Skin epidermis (tissue), 12 donors: ENCODE results near the gene GTPBP2.
A peak's percentile ranks its signal among the peaks of the same experiment; 100 is the strongest.

ENCODE experiments used
- H3K27ac ChIP-seq, 21 experiments: fragments of 200-600 bp; sonication (generic) in 11 of 21; one replicate each; pipeline ENCODE4 v1.5.0; 2020; ENCODE audit warnings: mild to moderate bottlenecking in 3 of 21, inconsistent platforms in 2 of 21, moderate library complexity in 2 of 21
- H3K4me3 ChIP-seq, 7 experiments: fragments of 200-600 bp; sonication (generic) in 2 of 7; one replicate each; pipeline ENCODE4 v1.5.0; 2020; ENCODE audit warnings: inconsistent platforms in 2 of 7, mild to moderate bottlenecking in 2 of 7, moderate library complexity in 1 of 7

Gene GTPBP2, protein sequence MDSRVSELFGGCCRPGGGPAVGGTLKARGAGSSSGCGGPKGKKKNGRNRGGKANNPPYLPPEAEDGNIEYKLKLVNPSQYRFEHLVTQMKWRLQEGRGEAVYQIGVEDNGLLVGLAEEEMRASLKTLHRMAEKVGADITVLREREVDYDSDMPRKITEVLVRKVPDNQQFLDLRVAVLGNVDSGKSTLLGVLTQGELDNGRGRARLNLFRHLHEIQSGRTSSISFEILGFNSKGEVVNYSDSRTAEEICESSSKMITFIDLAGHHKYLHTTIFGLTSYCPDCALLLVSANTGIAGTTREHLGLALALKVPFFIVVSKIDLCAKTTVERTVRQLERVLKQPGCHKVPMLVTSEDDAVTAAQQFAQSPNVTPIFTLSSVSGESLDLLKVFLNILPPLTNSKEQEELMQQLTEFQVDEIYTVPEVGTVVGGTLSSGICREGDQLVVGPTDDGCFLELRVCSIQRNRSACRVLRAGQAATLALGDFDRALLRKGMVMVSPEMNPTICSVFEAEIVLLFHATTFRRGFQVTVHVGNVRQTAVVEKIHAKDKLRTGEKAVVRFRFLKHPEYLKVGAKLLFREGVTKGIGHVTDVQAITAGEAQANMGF

DNA sequence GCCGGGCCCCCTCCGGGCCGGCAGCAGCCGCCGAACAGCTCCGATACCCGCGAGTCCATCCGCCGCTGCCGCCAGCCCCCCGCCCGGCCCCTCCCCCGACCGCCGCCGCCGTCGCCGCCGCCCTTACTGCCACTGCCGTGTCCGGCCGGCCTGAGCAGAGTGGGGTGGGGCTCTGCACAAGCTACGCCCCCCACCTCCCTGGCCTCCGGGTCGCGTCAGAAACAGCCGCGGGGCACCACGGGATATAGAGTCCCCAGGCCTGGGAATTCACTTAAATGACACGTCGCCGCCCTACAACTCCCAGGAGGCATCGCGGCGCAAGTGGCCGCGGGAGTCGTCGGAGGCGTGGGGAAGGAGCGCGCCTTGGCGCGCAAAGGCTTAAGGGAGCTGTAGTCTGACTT, at the start of gene GTPBP2:
TSS of gene GTPBP2 (minus strand) at position 161 of the 401 bp plus-strand sequence. CDS start at position 59, 102 bp downstream.
- H3K4me3 ChIP-seq = peak within 1 kb of the TSS; percentile 76 to 98 (median 92)

DNA sequence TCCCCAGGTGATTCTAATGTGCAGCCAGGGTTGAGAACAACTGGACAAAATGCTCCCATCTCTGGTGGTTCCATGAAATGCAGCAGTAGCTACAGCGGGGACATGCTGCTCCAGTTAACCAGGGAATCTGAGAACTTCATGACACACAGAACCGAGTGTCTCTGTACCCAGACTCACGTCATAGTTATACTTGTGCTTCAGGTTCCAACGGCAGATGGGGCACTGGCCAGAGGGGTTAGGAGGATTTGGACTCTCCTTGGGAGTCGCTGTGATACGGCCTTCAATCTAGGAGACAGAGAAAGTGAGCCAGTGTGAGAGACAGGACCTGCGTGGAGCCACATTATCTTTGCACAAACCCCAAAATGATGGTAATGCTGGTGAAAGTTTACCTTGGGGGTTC, 49.3 kb upstream of the GTPBP2 start:
- no peak overlapping the region for H3K27ac ChIP-seq
- H3K4me3 ChIP-seq = no peak overlapping the region

More for the DNA sequence above, at the start of gene GTPBP2:
- peak within 1 kb of the TSS; percentile 77 to 99 (median 97) for H3K27ac ChIP-seq

DNA sequence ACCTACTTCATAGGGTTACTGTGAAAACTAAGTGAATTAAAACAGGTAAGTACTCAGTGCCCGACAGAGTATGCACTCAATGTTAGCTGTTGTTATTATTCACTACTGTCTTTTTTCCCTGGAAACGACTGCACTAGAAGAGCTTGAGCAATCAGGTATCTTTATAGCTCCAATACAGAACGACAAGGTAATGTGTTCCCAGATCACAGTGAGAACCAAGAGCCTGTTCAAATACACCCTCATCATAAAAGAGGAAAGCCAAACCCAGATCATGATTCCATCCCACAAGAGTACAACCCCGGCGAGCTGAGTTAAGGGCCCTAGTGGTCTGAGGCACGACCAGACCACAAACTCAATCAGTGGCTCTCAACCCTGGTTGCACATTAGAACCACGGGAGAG, 48.7 kb upstream of the GTPBP2 start:
- no peak overlapping the region for H3K27ac ChIP-seq

DNA sequence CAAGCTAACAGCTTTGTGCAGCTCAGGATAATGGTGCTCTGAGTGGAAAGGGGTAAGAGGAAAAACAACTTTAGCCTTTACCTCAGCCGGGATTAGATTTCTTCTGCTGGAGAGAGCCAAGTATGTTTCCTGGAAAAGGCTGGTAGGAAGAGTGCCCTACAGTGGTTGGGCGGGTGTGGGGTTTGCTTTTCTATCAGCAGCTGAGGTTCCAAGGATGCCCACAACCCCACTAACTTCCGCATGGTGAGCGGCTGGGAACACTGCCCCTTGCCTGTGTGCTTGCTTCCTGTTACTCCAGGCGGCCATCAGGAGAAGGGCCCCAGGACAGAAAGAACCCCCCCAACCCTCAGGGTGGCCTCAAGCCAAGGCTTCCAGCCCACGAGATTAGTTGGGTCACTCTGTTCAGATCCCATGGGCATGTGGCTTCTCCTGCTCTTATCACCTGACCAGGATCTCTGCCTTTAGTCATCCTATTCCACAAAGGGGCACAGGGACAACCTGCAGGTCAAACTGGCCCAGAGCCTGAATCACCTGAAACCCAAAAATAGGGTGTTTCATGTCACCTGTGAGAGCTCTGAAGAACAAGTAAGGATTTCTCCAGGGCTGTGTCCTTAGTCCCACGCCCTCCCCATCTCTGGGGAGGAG, 48.0 kb upstream of the GTPBP2 start:
- no peak overlapping the region for H3K4me3 ChIP-seq
- no peak overlapping the region for H3K27ac ChIP-seq

More for the DNA sequence above, 48.7 kb upstream of the GTPBP2 start:
- no peak overlapping the region for H3K4me3 ChIP-seq

DNA sequence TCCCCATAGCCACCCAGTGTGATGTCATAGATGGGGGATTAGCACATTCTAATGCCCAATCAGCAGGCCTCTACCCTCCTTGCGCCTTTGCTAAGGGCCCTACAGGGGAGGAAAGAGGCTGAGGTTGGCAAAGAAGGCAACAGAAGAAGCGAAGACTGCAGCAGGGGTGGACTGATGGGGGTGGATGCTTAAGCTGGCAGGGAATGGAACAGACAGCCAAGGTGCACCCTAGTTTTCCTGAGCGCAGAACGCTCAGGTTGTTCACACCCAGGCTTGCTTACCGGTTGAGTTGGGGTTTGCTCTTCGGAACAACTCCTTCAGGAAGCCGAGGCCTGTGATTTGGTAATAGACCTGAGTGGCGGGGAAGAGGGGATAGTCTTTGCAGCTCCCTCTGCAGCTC, 45.9 kb upstream of the GTPBP2 start:
- no peak overlapping the region for H3K4me3 ChIP-seq
- no peak overlapping the region for H3K27ac ChIP-seq

DNA sequence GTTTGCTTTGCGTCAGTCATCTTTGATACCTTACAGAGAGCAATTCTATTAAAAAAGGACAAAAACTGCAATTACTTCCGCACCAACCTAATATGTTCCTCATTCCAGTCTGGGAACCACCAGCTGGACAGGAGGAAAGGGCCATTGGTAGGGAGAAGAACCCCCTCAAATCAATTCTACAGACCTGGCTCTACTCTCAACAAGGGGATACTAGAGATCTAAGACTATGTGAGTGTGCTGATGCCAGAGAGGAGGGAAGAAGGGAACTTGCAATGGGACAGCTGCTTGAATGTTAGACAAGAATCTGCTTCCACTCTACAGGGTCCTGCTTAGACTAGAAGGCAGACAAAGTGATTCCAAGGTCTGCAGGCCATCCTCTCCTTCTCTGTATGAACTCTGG, 45.2 kb upstream of the GTPBP2 start:
- H3K4me3 ChIP-seq = no peak overlapping the region
- H3K27ac ChIP-seq = no peak overlapping the region

DNA sequence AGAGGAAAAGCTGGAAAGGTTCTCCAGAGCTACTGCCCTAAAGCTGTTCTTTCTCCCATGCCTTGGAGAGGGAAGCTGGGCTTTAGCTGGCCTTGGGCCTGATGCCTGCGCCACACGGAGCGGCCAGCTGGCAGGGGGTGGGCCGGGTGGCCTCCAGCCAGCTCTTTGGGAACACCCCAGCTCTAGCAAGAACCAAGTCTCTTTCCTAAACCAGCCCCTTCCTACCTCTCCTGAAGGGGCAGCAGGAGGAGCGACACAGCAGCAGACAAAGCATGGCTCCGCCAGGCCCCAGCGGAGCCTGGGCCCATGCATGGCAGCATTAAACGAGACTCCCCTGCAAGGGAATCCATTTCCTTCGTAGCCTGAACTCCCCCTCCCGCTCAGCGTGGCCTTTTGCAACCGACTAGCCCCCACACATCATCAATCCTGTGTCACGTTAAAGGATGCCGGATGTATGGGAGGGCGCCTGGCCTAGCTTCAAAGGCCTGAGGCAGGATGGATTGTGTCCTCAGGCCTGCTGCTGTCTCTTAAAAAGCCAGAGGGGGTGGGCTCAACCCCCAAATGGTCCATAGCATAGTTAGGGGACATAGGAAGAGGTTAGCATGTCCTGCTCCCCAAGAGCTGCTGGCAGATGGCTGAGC, 44.5 kb upstream of the GTPBP2 start:
- H3K27ac ChIP-seq = peak overlapping the region in 1 of 21 experiments; percentile 60
- no peak overlapping the region for H3K4me3 ChIP-seq

DNA sequence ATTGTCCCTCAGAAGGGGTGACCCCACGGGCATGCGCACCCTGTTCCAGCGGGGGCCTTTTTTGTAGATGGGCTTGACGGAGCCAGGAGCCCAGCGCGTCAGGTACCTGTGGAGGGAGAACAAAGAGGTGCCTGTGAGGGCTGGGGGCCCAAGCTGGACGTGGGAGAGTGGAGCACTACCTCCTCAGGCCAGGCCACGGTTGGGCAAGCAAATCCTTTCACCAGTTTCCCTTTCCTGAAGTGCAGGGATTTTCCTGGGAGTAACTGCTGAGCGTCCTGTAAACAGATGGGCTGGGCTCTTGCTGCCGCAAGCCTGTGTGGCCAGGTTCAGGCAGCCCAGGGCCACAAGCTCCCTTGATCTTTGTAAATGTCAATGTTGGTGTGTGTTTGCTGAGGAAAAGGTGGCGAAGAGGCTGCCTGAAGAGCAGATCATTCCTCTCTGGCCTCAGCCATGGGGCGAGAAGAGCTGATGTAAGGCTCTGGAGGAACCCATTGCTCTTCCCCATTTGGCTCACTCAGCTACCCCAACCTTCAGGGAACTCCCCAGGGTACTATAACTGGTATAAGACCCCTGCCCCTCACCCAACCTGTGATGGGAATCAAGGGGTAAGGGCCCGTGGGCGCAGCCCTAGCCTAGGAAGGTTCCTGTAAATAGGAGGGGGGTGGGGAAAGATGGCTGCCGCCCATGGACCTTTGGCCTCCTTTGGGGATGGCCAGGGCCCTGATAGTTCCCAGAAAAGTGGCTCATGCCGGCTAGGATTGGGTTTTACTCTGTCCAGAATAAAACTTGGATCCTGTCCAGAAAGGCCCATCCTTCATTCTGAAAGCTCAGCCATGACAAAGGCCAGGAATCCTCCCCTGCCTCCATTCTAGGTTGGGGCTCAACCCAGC, 43.0 kb upstream of the GTPBP2 start:
- H3K27ac ChIP-seq = peak overlapping the region in 5 of 21 experiments; percentile 19 to 60 (median 37)
- no peak overlapping the region for H3K4me3 ChIP-seq

DNA sequence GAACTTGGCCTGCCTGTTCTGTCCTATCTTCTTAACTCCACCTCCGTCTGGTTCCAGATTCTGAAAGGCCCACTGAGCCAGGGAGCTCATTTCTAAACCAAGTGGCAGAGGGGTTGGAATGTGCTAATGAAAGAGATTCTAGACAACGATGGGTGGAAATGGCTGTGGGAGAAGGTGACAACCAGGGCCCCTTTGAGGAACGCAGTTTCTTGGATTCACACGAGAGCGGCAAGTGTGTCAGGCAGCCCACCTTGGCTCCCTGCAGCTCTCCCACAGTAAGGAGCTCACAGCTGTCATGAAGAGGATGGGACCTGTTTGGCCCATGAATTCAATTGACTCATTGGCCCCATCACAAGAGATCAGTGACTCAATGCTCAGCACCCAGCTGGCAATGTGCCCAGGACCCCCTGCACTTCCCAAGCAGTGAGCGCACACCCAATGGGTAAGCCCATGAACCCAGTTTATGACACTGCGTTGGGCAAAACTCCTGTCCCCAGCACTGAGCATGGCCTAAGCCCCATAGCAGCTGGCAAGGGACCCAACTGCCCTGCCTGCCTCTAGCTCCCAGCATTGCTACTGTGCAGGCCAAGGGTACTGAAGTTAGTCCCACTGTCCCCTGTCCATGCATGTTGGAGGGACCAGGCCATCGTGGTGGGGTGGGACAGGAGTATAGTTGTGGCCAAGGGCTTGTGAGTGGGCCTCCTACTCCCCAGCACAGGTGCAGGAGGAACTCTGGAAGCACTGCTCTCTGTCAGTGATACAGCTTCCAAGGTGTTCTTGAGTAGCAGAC, 42.1 kb upstream of the GTPBP2 start:
- Histone ChIP-seq H3K27ac (peak overlapping the region in 7 of 21 experiments; percentile 1 to 78 (median 63)), H3K4me3 (no peak overlapping the region)

DNA sequence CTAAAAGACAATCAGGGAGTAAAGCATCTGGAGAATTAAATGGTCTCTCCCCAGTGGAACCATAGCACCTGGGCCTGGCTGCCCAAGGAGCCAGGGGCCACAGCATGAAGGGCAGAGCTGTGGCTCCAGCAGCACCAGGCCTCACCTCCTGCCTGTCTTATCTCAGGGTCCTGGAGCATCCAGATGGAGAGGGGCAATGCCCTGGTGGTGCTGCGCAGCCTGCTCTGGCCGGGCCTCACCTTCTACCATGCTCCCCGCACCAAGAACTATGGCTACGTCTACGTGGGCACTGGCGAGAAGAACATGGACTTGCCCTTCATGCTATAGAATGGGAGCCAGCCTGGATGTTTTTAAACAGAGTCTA, 41.5 kb upstream of the GTPBP2 start:
- Histone ChIP-seq H3K27ac (peak overlapping the region in 8 of 21 experiments; percentile 1 to 78 (median 64)), H3K4me3 (no peak overlapping the region)

DNA sequence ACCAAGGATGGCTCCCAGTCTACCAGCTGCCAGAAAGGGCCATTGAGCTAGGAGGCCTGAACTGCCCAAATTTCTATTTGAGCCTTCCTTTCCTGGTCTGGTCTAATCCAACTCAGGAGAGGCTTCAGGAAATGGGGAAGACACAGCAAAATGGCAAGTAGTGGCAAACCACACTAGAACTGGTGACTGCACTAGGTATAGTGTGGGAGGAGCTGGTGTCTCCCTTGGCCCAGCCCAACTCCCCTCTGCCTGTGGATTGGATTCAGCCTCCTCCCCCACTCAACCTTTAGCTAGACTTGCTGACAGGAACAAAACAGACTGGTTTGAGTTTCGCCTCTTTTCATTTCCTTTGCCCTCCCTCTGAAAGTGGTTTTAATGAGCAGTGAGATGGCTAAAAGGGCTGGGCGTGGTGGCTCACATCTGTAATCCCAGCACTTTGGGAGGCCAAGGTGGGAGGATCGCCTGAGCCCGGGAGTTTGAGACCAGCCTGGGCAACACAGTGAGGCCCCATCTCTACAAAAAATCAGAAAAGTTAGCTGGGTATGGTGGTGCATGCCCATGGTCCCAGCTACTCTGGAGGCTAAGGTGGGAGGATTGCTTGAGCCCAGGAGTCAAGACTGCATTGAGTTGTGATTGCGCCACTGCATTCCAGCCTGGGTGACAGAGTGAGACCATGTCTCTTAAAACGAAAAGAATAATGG, 41.0 kb upstream of the GTPBP2 start:
- Histone ChIP-seq H3K4me3 (no peak overlapping the region), H3K27ac (peak overlapping the region in 19 of 21 experiments; percentile 15 to 78 (median 59))

DNA sequence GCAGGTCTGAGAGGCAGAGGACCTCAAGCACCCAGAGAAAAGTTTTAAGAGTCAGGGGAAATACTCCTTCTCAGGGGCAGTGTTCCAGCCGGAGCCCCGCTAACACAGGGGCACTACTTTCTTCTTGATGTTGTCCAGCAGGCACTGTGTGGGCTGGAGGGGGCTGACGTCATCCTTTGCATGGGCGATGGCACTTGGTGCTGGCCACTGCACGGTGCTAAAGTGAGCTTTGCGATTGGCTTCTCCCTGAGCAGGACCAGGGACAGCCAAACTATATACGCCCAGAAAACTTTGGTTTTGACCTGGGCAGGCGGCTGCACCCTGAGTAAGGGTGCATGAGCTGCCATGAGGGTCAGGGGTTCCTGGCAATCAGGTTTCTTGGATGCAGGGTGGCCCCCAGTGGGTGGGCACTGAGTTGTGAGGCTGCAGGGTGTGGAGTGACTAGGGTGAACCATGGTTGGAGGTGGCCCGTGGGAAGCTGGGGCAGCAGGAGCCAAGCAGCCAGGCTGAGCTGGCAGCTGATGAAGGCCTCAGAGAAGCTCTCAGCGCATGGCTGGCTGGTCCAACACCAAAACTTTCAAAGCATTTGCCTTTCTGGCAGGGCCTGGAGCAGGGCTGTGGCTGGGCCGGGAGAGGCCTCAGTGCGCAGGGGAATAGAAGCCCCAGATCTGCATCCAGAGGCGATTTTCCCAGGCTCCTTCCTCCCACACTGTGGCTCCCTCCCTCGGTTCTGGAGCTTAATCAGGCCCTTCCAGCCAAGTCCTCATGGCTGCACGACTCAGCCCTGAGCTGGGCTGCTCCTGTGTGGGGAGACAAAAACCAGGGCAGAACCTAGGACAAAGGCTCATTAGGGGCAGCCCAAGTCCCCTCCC, 40.2 kb upstream of the GTPBP2 start:
- H3K27ac ChIP-seq = peak overlapping the region in 19 of 21 experiments; percentile 15 to 78 (median 59)

DNA sequence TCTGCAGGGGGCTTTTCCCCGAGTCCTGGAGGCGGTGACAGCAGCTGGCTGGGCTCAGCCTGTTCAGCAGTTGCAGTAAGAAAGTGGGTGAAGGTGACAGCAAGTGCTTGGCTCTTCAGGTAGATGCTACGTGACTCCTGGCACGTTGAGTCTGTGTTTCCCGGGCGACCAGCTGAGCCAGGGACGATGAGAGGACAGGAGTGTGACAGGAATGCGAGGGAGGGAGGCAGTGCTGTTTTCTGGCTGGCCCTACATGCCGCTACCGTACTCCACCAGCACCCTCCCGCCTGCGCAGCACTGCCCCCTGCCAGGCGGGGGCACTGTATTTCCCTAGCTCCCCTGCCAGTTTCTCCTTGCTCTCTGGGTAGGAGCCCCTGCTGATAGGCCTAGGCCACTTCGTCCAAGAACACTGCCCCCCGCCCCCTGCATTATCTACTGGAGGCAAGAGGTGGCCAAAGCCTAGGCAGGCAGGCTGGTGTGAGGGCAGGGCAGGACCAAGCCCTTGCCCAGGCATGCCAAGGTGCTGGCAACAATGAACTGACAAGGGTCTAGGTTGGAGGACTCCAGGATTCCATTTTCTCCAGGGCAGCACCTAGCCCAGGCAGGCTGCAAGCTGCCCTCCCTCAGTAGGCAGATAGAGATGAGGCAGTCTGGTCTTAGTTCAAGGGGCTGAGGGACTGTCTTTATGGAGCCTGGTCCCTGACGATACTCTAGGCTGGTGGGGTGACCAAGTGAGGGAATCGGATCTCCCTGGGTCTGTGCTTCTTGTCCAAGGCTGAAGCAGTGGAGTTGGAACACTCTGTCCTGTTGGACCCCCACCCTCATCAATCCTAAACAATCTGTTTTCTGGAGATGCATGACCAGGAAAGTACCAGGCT, 39.3 kb upstream of the GTPBP2 start:
- peak overlapping the region in 15 of 21 experiments; percentile 26 to 78 (median 59) for H3K27ac ChIP-seq
- no peak overlapping the region for H3K4me3 ChIP-seq

More for the DNA sequence above, 40.2 kb upstream of the GTPBP2 start:
- no peak overlapping the region for H3K4me3 ChIP-seq

DNA sequence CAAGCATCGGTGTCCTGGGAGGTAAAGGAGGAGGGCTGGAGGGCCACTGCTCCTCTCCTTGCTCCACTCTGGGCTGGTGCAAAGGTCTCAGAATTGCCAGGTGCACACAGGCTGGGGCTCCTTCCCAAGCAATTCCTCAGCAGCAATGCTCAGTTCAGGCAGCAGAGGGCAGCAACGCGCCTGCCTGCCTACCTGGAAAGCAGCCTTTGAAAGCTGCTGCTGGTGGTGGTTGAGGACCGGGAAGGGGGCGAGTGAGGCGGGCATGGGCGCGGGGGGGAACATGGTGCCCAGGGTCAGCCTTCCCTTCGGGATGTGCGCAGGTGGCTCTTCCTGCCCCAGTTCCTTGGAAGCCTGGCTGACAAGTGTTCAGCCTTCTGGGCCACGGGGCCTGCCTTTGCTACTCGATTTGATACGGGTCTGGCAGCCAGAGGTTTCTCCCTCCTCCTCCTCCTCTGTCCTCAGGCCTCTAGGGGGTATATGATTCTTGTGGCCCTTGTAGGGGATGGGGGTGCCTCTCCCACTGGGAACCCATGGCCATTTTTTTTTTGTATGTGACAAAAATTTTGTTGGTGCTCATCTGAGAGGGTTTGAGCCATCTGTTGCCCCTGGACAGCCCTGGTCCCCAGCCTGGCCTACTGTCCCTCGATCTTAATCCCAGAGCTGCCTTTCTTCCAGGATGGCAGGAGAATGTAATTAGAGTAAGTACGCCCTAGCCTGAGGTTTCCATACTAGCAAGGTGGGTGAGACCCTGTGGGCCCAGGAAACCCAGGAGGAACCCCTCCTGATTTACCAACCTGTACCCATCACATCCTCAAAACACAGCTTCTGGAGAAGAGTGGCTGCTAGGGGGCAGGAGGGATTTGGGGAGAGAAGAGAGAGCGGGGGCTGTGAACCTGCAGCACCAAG, 38.4 kb upstream of the GTPBP2 start:
- Histone ChIP-seq H3K27ac (peak overlapping the region in 8 of 21 experiments; percentile 11 to 78 (median 49)), H3K4me3 (no peak overlapping the region)
